HG02970 (cell line): ENCODE data around the gene MCCD1.
"Not testable (repeated sequence)": the region's sequence is repeated elsewhere in the genome, so short reads cannot be mapped to it uniquely, and the experiment has no call there.

ENCODE experiments used
- ATAC-seq: cut with Tn5 transposase; IDR thresholded peaks from one replicate; pipeline ENCODE4 v1.9.1; 2021; ENCODE audit warnings: mild to moderate bottlenecking, moderate library complexity, moderate number of reproducible peaks; ENCODE audit not compliant: unreplicated experiment, low FRiP score

Gene MCCD1

GRCh38 chr6:31528821-31529328 is at the start of gene MCCD1:
Gene MCCD1 (plus strand): TSS chr6:31528962. CDS start chr6:31529015, 53 bp downstream.
- ATAC-seq, result no peak

GRCh38 chr6:31479151-31479932 is 49.4 kb upstream of the MCCD1 start:
- no peak for ATAC-seq

DNA sequence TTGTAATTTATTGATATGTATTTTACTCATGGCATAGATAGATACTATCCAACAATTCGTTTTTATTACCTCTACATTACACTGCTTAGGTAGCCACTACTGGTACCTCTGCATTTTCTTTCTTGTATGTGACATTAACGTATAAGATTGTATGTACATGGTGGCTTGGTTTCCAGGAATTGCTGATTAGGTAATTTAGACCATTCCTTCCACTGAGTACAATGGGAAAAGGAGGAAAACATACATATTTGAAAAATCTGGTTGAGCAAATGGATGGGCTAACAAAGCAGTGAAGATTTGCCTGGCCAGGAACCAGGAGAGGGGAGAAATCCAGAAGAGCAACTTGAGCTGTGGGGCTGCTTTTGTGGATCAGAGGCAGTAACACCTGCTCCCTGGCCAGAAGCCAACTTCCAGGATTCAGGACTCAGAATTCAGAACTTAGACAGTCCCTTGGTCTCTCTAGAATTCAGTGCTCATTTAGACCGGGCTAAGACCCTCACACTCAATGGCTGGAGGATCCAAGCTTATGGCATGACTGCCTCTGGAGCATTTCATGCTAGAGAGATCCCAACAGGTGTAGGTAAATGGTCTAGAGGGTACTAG is 48.7 kb upstream of the MCCD1 start:
- ATAC-seq, result no peak

- ATAC-seq, result no peak
Measured at GRCh38 chr6:31480574-31480973, 48.2 kb upstream of the MCCD1 start.

DNA sequence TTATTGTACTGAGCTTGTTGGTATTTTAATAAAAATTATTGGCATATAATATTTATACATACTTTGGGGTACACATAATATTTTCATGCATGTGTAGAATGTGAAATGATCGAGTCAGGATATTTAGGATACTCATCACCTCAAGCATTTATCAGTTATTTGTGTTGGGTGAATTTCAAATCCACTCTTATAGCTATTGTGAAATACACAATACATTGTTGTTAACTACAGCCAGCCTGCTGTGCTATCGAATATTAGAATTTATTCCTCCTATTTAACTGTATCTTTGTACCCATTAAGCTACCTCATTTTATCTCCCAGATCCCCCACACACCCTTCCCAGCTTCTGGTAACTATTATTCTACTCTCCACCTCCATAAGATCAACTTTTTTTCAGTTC is 45.4 kb upstream of the MCCD1 start:
- ATAC-seq, result no peak

DNA sequence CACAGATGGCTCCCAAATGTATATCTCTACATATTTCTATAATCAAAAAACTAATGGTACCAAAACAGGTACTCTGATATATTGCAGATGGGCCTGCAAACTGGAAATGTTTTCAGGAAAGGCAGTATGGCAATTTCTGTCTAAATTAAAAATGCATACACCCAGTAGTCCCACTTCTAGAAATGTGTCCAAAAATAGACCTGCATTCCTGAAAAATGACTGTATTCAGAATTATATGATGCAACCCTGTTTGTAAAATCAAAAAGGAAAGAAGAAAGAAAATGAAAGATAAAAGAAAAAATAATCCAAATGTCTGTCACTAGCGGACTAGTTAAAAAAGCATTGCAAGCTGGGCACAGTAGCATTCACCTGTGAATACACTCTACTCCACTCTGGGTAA is 43.7 kb upstream of the MCCD1 start:
- ATAC-seq, result no peak

GRCh38 chr6:31486065-31486837 is 42.5 kb upstream of the MCCD1 start:
- ATAC-seq, result not testable (repeated sequence)

DNA sequence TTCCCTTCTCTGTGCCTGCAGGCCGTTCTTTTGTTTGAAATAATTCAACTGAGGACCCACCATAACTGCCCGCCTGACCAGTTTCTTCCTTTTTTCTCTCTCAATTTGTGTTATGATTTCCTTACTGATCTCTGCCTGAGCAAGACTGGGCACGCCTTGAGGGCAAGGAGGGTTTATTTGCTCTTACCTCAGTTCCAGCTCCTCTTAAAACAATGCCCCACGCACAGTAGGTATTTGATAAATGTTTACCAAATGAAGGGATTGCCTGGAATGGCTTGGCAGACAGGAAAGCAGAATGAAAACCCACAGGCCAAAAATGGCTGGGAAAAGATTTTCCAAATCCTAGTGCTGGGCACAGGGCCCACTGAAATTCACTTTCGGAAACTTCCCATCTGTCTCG is 41.1 kb upstream of the MCCD1 start:
- not testable (repeated sequence) for ATAC-seq

GRCh38 chr6:31489086-31489485 is 39.7 kb upstream of the MCCD1 start:
- ATAC-seq, result no peak

DNA sequence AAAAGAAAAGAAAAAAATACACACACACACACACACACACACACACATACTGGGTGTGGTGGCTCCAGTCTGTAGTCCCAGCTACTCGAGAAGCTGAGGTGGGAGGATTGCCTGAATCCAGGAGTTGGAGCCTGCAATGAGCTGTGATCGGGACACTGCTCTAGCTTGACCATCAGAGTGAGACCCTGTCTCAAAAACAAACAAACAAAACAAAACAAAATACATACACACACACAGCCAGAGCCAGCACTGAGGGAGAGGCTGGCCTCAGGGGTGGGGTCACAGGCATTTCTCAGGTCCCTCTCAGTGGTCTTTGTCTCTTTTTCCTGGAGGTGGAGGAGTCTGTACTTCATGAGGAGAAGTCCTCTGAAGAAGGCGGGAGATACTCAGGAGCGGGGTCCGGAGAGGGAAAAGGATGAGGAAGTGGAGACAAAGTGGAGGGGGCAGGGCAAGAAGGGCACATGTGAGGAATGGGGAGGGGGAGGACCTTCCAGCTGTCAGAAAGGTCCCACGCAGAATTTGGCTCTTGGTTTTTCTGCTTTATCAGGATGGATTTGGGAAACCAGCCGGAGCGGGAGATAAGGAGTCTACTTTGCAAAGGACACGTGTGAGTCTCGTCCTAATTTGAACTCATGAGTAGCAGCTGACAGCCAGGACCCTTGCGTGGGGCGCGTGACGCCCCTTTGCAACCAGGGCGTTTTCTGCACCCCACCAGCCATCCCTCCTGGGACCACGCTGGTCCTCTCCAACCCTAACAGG is 38.5 kb upstream of the MCCD1 start:
- ATAC-seq, result no peak

GRCh38 chr6:31493550-31493874 is 35.2 kb upstream of the MCCD1 start:
- ATAC-seq, result not testable (repeated sequence)

- no peak for ATAC-seq
Measured at GRCh38 chr6:31493875-31494694, 34.7 kb upstream of the MCCD1 start.

- ATAC-seq, result no peak
Measured at GRCh38 chr6:31495580-31495979, 33.2 kb upstream of the MCCD1 start.

DNA sequence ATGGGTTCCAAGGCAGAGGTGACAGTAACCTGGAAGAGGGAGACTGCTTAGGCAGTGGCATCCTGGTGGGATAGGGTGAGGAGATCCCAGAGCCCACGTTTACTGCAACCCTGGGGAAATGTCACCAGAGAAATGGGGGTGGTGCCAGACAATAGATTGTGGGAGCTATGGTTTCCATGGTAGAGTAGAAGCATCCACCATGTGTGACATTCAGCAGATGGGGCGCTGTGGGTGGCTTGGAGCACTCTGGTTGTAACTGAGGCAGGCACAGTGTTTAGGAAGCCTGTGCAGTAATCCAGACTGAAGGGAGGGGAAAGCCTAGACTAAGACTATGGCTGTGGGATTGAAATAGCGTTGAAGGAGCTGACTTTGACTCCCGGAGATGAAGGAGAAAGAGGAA is 31.9 kb upstream of the MCCD1 start:
- not testable (repeated sequence) for ATAC-seq

DNA sequence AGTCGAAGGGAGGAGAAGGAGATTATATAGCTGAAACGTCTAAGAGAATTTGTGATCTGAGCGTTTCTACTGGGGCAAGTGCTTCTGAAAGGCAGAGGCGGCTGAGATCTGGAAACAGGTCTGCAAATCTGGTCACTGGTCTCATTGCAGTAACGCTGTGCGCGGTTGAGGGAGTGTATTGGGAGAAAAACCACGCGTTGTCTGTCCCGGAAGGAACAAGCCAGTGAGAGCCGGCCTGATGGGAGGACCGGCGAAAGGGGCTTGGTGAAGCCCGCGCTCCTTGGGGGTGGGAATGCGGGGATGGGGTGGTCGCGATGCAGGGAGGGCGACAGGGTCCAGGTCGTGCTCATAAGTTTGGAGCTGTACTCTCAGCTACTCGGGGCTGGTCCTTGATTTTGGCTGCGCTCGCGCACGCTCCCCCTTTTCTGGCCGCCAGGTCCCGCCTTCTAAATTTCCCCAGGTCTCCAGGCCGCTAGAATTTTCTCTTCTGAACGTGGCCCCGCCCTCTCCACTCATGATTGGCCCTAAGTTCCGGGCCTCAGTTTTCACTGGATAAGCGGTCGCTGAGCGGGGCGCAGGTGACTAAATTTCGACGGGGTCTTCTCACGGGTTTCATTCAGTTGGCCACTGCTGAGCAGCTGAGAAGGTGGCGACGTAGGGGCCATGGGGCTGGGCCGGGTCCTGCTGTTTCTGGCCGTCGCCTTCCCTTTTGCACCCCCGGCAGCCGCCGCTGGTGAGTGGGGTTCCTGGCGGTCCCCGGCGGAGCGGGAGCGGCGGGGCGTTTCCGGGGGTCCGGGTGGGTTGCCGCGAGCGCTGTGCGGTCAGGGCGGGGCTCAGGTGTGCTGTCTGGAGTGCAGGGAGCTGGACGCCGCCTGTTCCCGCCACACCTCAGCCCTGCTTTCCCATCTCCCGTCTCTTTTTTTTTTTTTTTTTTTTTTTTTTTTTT is 31.0 kb upstream of the MCCD1 start, which contains the start of gene MICB:
TSS of gene MICB (plus strand) at position 615 of the 946 bp plus-strand sequence. CDS start at position 664, 49 bp downstream.
- ATAC-seq, result peak; percentile 58

DNA sequence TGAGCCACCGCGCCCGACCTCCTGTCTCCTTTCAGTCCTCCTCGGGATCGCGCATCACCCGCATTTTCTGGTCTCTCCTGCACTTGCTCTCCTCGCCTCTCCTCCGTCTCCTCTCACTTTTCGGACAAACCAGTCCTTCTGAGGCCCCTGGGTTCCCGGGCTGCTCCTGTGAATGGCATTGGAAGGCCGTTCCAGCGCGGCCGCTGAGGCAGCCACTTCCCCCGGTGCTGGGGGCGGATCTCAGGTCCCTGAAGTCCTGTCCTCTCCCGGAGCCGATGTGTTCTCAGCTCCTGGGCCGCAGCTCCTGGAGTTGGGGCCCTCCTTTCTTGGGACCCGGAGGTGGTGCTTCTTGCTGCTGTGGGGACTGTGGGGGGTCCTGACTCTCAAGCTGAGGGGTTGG is 30.0 kb upstream of the MCCD1 start:
- no peak for ATAC-seq

- ATAC-seq, result not testable (repeated sequence)
Measured at GRCh38 chr6:31499648-31500047, 29.1 kb upstream of the MCCD1 start.

DNA sequence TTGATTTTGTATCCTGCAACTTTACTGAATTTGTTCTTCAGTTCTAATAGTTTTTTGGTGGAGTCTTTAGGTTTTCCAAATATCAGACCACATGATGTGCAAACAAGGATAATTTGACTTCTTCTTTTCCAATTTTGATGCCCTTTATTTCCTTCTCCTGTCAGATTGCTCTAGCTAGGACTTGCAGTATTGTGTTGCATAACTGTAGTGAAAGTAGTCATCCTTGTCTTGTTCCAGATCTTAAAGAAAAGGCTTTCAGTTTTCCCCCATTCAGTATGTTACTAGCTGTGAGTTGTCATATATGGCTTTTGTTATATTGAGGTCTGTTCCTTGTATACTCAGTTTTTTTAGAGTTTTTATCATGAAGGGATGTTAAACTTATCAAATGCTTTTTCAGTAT is 26.2 kb upstream of the MCCD1 start:
- no peak for ATAC-seq
